Neural progenitor cell (in vitro differentiated cells): ENCODE measurements around the gene MAGI2.

Experiments used
- EZH2 ChIP-seq: fragments of 200-600 bp; sonication (generic); IDR thresholded peaks from 2 replicates; pipeline ENCODE4 v1.6.1; 2017; ENCODE audit warnings: antibody characterized with exemption, mild to moderate bottlenecking, moderate library complexity
- EZH2phosphoT487 ChIP-seq: fragments of 200-600 bp; sonication (generic); IDR thresholded peaks from 2 replicates; pipeline ENCODE4 v1.6.1; 2017; ENCODE audit warnings: antibody characterized with exemption
- TF ChIP-seq, protein P1 (sequence below): fragments of 200-600 bp; sonication (generic); IDR thresholded peaks from 2 replicates; pipeline ENCODE4 v1.5.1; 2017; ENCODE audit warnings: antibody characterized with exemption, mild to moderate bottlenecking

DNA sequence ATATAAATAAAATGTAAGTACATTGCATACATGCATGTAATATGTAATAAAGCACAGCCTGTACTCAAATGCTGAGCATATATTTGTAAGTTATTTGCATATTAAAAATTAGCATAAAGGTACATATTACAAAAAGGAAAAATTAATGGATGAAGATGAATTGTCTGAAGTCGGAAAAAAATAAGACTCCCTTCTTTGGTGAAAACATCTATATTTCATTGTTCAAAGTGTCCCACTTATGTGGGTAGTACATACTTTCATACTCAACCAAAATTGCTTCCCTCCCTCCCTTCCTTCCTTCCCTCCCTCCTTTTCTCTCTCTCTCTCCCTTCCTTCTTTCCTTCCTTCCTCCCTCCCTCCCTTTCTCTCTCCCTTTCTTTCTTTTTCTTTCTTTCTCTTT, 498.1 kb downstream of the MAGI2 start:
- TF ChIP-seq, protein P1, sequence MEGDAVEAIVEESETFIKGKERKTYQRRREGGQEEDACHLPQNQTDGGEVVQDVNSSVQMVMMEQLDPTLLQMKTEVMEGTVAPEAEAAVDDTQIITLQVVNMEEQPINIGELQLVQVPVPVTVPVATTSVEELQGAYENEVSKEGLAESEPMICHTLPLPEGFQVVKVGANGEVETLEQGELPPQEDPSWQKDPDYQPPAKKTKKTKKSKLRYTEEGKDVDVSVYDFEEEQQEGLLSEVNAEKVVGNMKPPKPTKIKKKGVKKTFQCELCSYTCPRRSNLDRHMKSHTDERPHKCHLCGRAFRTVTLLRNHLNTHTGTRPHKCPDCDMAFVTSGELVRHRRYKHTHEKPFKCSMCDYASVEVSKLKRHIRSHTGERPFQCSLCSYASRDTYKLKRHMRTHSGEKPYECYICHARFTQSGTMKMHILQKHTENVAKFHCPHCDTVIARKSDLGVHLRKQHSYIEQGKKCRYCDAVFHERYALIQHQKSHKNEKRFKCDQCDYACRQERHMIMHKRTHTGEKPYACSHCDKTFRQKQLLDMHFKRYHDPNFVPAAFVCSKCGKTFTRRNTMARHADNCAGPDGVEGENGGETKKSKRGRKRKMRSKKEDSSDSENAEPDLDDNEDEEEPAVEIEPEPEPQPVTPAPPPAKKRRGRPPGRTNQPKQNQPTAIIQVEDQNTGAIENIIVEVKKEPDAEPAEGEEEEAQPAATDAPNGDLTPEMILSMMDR, result no peak
- TF ChIP-seq EZH2phosphoT487 (no peak), EZH2 (no peak)
